ENCODE data around the gene RAMP3.

DNA sequence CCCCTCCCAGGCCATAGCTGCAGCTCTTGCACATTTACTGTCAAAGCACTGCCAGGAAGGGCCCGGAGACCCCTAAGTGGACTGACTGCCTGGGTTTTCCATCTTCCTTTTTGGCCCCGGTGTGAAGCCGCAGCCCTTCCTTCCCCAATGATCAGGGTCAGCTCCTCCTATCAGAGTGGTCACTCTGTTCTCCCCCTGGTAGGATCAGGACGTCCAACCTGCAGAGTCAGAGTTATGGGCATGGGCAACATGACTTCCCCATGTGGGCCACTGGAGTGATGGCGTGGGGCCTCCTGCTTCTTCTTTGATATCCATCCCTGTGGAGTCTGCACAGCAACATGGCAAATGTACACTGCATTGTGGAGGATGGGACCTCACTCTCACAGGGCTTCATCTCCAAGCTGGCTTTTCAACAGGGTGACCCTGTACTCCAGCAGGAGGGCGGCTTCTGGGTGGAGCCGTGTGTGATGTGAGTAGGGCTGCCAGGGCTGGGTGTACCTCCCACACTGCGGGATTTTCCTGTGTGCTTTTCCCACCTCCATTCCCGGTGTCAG lies 6.4 kb upstream of the RAMP3 start:
- TF ChIP-seq, protein P1, sequence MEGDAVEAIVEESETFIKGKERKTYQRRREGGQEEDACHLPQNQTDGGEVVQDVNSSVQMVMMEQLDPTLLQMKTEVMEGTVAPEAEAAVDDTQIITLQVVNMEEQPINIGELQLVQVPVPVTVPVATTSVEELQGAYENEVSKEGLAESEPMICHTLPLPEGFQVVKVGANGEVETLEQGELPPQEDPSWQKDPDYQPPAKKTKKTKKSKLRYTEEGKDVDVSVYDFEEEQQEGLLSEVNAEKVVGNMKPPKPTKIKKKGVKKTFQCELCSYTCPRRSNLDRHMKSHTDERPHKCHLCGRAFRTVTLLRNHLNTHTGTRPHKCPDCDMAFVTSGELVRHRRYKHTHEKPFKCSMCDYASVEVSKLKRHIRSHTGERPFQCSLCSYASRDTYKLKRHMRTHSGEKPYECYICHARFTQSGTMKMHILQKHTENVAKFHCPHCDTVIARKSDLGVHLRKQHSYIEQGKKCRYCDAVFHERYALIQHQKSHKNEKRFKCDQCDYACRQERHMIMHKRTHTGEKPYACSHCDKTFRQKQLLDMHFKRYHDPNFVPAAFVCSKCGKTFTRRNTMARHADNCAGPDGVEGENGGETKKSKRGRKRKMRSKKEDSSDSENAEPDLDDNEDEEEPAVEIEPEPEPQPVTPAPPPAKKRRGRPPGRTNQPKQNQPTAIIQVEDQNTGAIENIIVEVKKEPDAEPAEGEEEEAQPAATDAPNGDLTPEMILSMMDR (IDR thresholded peaks at IDR 0.05 in 4 of 5, conservative IDR thresholded peaks at IDR 0.05 in 1 of 5), result no peak
- no peak for TF ChIP-seq POLR2A (IDR thresholded peaks at IDR 0.05)
